Panc1 (cell line): ENCODE measurements around the gene EPN1. TPM values are rescaled to one million over a fixed set of nuclear protein-coding genes. Genes with fewer than 3 reads are reported as not detected.
A peak's percentile ranks its signal among the peaks of the same experiment; 100 is the strongest.

ENCODE experiments used
- ATAC-seq: fragments of 200-7000 bp; cut with Tn5 transposase; 2 replicates; pipeline ENCODE4 v1.9.1; 2020; ENCODE audit warnings: mild to moderate bottlenecking, moderate library complexity
- Bru-seq: library from RNA; stranded (reverse); fragments of 400-500 nt; gene quantifications from one replicate; lab custom pipeline; 2021; lab: Mats Ljungman, UMichigan
- BruChase-seq, 2 experiments: library from RNA; stranded (reverse); fragments of 400-500 nt; gene quantifications; one replicate each; lab custom pipeline; 2021; lab: Mats Ljungman, UMichigan
- BruUV-seq: library from RNA; stranded (reverse); fragments of 400-500 nt; replicated peaks from 2 replicates; lab custom pipeline; 2021; lab: Mats Ljungman, UMichigan
- CTCF ChIA-PET: fragments of 300-600 bp; sonication (Branson Sonifier 250); formaldehyde crosslinking; loops from one replicate; lab custom pipeline; 2022; ENCODE audit warnings: antibody characterized with exemption; lab: Charles Lee
- POLR2A ChIA-PET: fragments of 300-600 bp; sonication (Branson Sonifier 250); formaldehyde crosslinking; loops from one replicate; lab custom pipeline; 2022; ENCODE audit warnings: antibody characterized with exemption; lab: Charles Lee
- DNase-seq: peaks from one replicate; pipeline ENCODE4 v3.0.0-alpha.2; 2010; ENCODE audit warnings: low read depth, low spot score
- H3K27ac ChIP-seq: 2 replicates; pipeline ENCODE4 v1.5.1; 2011; ENCODE audit warnings: mild to moderate bottlenecking, low read length, inconsistent platforms
- H3K27me3 ChIP-seq: fragments of 200-500 bp; sonication (Bioruptor generic); 2 replicates; pipeline ENCODE4 v1.6.0; 2014; ENCODE audit warnings: low read length, inconsistent platforms; ENCODE audit not compliant: control insufficient read depth, insufficient read depth
- H3K36me3 ChIP-seq: fragments of 200-500 bp; sonication (Bioruptor generic); 2 replicates; pipeline ENCODE4 v1.5.1; 2014; ENCODE audit warnings: inconsistent platforms, mild to moderate bottlenecking, low read length, moderate library complexity; ENCODE audit not compliant: control insufficient read depth, insufficient read depth
- H3K4me1 ChIP-seq: 2 replicates; pipeline ENCODE4 v1.5.1; 2011; ENCODE audit warnings: inconsistent platforms, mild to moderate bottlenecking, low read length, moderate library complexity; ENCODE audit not compliant: control insufficient read depth, insufficient read depth
- H3K4me3 ChIP-seq, 2 experiments: 2 replicates each; pipeline ENCODE4 v1.5.1; 2011 to 2012; ENCODE audit warnings: low read depth in 2 of 2, low read length in 2 of 2, mild to moderate bottlenecking in 2 of 2, inconsistent platforms in 1 of 2, moderate library complexity in 1 of 2
- H3K9me3 ChIP-seq: fragments of 200-500 bp; sonication (Bioruptor generic); 2 replicates; pipeline ENCODE4 v1.5.1; 2014; ENCODE audit warnings: low read depth, mild to moderate bottlenecking, inconsistent platforms, low read length, moderate library complexity; ENCODE audit not compliant: control insufficient read depth, insufficient read depth
- POLR2AphosphoS5 ChIP-seq: IDR thresholded peaks from 2 replicates; pipeline ENCODE4 v1.6.1; 2012; ENCODE audit warnings: mild to moderate bottlenecking, low read depth, low read length, moderate library complexity
- SIN3A ChIP-seq: IDR thresholded peaks from 2 replicates; pipeline ENCODE4 v1.6.1; 2012; ENCODE audit warnings: low read depth, mild to moderate bottlenecking, low read length, moderate library complexity, borderline replicate concordance; ENCODE audit not compliant: insufficient read depth
- TCF7L2 ChIP-seq: IDR thresholded peaks from 2 replicates; pipeline ENCODE4 v1.6.1; 2011; ENCODE audit warnings: mild to moderate bottlenecking, low read depth, low read length, inconsistent platforms
- in situ Hi-C: cut with HindIII; loops from 2 replicates; pipeline ENCODE4 v1.10.0; 2016; ENCODE audit warnings: low sequenced_read_pairs, low pct_unique_long_range_greater_than_20kb
- intact Hi-C: fragments of 100-400 bp; cut with micrococcal nuclease; formaldehyde crosslinking; loops from one replicate; pipeline ENCODE4 v1.10.0; 2022; ENCODE audit not compliant: unreplicated experiment
- long read RNA-seq: library from polyadenylated mRNA; unstranded; transcript quantifications from one replicate; pipeline ENCODE4 v2.0.0, GENCODE V29; 2021; ENCODE audit not compliant: unreplicated experiment
- polyA plus RNA-seq: library from polyadenylated mRNA; unstranded; fragments of >200 nt; gene quantifications from one replicate; pipeline ENCODE4 v1.2.1, GENCODE V29; 2012; ENCODE audit warnings: missing spikeins; ENCODE audit not compliant: insufficient read length
- total RNA-seq: library from RNA; stranded (reverse); gene quantifications from one replicate; pipeline ENCODE4 v1.2.1, GENCODE V29; 2021; ENCODE audit not compliant: unreplicated experiment
- TF ChIP-seq, protein P1 (sequence below): fragments of 450-650 bp; IDR thresholded peaks from 2 replicates; pipeline ENCODE4 v1.5.1; 2017; ENCODE audit warnings: mild to moderate bottlenecking
- TF ChIP-seq, protein P2 (sequence below), 2 experiments: IDR thresholded peaks; 2 replicates each; pipeline ENCODE4 v1.6.1; 2011 to 2012; ENCODE audit warnings: low read depth in 2 of 2, control low read depth in 1 of 2, low read length in 1 of 2, mild to moderate bottlenecking in 1 of 2, moderate library complexity in 1 of 2; ENCODE audit not compliant: insufficient read depth in 1 of 2

Gene EPN1
- total RNA-seq = 361 TPM
- 697 TPM for polyA plus RNA-seq
- percentile 85 among the genes with signal in this experiment for Bru-seq, nascent RNA
- percentile 80 among the genes with signal in this experiment for BruChase-seq, experiment 1, labeled RNA remaining after a 2-hour chase
- BruChase-seq, experiment 2, labeled RNA remaining after a 6-hour chase = percentile 85 among the genes with signal in this experiment
- long read RNA-seq, full-length matches to known transcripts = 66 of 223 reads
- long read RNA-seq, partial matches to known transcripts = 92 of 223 reads
- long read RNA-seq, other reads (novel, unspliced or antisense) = 65 of 223 reads

DNA sequence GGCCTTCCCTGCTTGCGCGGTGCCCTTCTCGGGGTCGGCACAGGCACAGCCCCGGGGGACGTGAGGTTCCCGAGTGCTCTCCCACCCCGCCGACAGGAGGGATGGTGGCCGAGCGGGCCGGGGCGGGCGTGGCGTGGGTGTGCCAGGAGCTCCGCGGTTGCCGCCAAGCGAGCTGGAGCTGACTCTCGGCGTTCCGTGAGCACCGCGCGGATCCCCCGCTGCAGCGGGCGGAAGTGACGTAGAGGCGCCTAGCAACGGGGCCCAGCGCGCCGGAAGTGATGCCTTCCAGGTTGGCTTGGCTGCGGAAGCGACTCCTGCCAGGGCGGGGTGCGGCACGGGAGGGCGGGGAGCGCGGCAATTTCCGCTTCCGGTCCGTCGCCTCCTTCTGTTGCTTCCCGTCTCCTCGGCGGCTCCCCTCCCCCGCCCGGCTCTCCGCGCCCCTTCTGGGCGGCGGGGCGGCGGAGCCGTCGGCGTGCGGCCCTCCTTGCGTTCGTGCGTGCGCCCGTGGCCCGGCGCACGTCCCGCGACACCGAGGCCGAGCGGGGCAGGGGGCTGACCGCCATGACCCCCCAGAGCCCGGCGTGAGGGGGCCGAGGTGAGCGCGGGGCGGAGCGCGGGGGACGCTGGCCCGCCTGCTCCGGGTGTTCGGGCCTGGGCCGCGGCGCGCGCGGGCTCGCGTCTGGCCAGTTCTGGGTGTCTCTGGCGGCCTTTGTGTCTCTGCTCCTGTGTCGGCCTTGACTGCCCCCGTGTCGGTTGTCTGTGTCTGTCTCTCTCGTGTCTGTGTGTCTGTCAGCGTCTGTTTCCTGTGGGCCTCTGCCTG lies at the start of gene EPN1:
Gene EPN1 (plus strand): TSS at position 386 of the 820 bp plus-strand sequence. CDS start 3,402 bp downstream, outside the sequence.
- POLR2A ChIA-PET = interaction anchor here (0.6 to 0.7 kb wide), 4 partner anchors 15 to 1801 kb away, joined by 3 to 5 read pairs (median 4); no protein-coding TSS in a partner anchor
- DNase-seq (no peak), ATAC-seq (peak; percentile 81)
- intact Hi-C loops (no loop called here), in situ Hi-C loops (no loop called here)
- Histone ChIP-seq H3K4me1 (peaks cover 73% of the 10 kb centered on the region), H3K27me3 (no peaks in the 10 kb centered on the region), H3K9me3 (no peaks in the 10 kb centered on the region), H3K36me3 (peaks cover 26% of the 10 kb centered on the region), H3K4me3 (peak within 1 kb of the TSS; percentile 64 to 94), H3K27ac (peak within 1 kb of the TSS; percentile 96)
- CTCF ChIA-PET = no interaction called here
- no TSS peak for BruUV-seq
- TF ChIP-seq SIN3A = peak; percentile 99
- TF ChIP-seq POLR2AphosphoS5 = peak; percentile 98
- TF ChIP-seq, protein P1, sequence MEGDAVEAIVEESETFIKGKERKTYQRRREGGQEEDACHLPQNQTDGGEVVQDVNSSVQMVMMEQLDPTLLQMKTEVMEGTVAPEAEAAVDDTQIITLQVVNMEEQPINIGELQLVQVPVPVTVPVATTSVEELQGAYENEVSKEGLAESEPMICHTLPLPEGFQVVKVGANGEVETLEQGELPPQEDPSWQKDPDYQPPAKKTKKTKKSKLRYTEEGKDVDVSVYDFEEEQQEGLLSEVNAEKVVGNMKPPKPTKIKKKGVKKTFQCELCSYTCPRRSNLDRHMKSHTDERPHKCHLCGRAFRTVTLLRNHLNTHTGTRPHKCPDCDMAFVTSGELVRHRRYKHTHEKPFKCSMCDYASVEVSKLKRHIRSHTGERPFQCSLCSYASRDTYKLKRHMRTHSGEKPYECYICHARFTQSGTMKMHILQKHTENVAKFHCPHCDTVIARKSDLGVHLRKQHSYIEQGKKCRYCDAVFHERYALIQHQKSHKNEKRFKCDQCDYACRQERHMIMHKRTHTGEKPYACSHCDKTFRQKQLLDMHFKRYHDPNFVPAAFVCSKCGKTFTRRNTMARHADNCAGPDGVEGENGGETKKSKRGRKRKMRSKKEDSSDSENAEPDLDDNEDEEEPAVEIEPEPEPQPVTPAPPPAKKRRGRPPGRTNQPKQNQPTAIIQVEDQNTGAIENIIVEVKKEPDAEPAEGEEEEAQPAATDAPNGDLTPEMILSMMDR = no peak
- TF ChIP-seq, protein P2, sequence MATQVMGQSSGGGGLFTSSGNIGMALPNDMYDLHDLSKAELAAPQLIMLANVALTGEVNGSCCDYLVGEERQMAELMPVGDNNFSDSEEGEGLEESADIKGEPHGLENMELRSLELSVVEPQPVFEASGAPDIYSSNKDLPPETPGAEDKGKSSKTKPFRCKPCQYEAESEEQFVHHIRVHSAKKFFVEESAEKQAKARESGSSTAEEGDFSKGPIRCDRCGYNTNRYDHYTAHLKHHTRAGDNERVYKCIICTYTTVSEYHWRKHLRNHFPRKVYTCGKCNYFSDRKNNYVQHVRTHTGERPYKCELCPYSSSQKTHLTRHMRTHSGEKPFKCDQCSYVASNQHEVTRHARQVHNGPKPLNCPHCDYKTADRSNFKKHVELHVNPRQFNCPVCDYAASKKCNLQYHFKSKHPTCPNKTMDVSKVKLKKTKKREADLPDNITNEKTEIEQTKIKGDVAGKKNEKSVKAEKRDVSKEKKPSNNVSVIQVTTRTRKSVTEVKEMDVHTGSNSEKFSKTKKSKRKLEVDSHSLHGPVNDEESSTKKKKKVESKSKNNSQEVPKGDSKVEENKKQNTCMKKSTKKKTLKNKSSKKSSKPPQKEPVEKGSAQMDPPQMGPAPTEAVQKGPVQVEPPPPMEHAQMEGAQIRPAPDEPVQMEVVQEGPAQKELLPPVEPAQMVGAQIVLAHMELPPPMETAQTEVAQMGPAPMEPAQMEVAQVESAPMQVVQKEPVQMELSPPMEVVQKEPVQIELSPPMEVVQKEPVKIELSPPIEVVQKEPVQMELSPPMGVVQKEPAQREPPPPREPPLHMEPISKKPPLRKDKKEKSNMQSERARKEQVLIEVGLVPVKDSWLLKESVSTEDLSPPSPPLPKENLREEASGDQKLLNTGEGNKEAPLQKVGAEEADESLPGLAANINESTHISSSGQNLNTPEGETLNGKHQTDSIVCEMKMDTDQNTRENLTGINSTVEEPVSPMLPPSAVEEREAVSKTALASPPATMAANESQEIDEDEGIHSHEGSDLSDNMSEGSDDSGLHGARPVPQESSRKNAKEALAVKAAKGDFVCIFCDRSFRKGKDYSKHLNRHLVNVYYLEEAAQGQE (IDR thresholded peaks at IDR 0.05; ENCODE audit: insufficient read depth in 1 of 2, low read depth in 2 of 2, low read length in 1 of 2) = peak in 1 of 2 experiments; percentile 71; a peak in 1 of 4 replicates

DNA sequence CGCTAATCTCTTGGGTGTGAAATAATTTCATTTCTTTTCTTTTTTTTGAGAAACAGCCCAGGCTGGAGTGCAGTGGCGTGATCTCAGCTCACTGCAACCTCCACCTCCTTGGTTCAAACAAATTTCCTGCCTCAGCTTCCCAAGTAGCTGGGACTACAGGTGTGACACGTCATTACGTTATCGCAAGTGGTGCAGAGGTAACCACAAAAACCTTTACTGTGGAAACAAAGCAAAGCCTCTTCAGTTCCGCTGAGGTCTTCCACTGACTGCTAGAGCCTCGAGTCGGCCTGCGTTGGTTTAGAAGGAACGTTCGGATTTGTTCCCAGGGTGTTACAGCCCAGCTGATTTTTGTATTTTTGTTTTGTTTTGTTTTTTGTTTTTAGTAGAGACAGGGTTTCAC lies 48.7 kb upstream of the EPN1 start:
- in situ Hi-C loops = no loop called here
- no TSS peak for BruUV-seq
- TF ChIP-seq, protein P2 (IDR thresholded peaks at IDR 0.05; ENCODE audit: insufficient read depth in 1 of 2, low read depth in 2 of 2, low read length in 1 of 2) = no peak
- no peak for TF ChIP-seq TCF7L2
- TF ChIP-seq, protein P1 = no peak
- no peak for TF ChIP-seq SIN3A
- no peak for TF ChIP-seq POLR2AphosphoS5

More for the DNA sequence above, 48.7 kb upstream of the EPN1 start:
- Histone ChIP-seq H3K4me3 (no peak overlapping the region), H3K36me3 (no peaks in the 10 kb centered on the region), H3K9me3 (no peaks in the 10 kb centered on the region), H3K27ac (no peak overlapping the region), H3K4me1 (0 out of 2 replicates have a peak, but pooled peaks cover 3% of the 10 kb centered on the region), H3K27me3 (no peaks in the 10 kb centered on the region)
- no peak for DNase-seq
- ChIA-PET CTCF (no interaction called here), POLR2A (interaction anchor here (0.5 kb wide), 1 partner anchor 171 kb away, joined by 7 read pairs; no protein-coding TSS in a partner anchor)
- intact Hi-C loops = no loop called here
- no peak for ATAC-seq
